Lower leg skin (tissue), 3 donors: ENCODE measurements around the gene DPYD.

ENCODE experiments used
- POLR2A ChIP-seq, 2 donors: fragments of 450-650 bp; IDR thresholded peaks; one replicate each; pipeline ENCODE4 v1.6.1; 2016 to 2017; ENCODE audit warnings: antibody characterized with exemption in 2 of 2, mild to moderate bottlenecking in 1 of 2, moderate library complexity in 1 of 2
- TF ChIP-seq, protein P1 (sequence below), 3 donors: fragments of 450-650 bp; IDR thresholded peaks; one replicate each; pipeline ENCODE4 v1.5.1; 2016; ENCODE audit warnings: antibody characterized with exemption in 3 of 3, mild to moderate bottlenecking in 3 of 3, moderate library complexity in 2 of 3

DNA sequence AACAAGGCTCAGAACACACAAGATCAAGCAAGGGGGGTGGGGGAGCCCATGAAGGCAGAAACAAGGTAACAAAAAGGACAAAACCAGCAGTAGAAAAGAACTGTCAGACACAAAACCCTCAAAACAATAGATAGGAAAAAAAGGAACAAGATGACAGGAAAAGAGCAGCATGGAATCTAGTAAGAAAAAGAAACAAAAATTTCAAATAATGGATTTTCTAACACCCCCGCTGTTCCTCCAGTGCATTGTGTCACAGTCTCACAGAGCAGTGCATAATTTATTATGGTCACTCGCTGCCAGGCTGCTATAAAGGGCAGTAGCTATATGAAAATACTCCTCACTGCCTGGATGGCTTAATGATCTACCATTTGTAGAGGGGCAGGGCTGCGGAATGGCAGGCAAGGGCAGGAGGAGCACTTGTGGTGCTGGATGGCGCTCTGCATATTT, 567.9 kb downstream of the DPYD start:
- TF ChIP-seq, protein P1, sequence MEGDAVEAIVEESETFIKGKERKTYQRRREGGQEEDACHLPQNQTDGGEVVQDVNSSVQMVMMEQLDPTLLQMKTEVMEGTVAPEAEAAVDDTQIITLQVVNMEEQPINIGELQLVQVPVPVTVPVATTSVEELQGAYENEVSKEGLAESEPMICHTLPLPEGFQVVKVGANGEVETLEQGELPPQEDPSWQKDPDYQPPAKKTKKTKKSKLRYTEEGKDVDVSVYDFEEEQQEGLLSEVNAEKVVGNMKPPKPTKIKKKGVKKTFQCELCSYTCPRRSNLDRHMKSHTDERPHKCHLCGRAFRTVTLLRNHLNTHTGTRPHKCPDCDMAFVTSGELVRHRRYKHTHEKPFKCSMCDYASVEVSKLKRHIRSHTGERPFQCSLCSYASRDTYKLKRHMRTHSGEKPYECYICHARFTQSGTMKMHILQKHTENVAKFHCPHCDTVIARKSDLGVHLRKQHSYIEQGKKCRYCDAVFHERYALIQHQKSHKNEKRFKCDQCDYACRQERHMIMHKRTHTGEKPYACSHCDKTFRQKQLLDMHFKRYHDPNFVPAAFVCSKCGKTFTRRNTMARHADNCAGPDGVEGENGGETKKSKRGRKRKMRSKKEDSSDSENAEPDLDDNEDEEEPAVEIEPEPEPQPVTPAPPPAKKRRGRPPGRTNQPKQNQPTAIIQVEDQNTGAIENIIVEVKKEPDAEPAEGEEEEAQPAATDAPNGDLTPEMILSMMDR (IDR thresholded peaks at IDR 0.05) = no peak
- no peak for TF ChIP-seq POLR2A (IDR thresholded peaks at IDR 0.05)
